HG02759 (cell line): Measurements from ENCODE around the gene CLPTM1L.
A peak's percentile ranks its signal among the peaks of the same experiment; 100 is the strongest.

Experiments used
- ATAC-seq: cut with Tn5 transposase; IDR thresholded peaks from one replicate; pipeline ENCODE4 v1.9.1; 2021; ENCODE audit warnings: mild to moderate bottlenecking, moderate library complexity; ENCODE audit not compliant: unreplicated experiment

The CLPTM1L gene

DNA sequence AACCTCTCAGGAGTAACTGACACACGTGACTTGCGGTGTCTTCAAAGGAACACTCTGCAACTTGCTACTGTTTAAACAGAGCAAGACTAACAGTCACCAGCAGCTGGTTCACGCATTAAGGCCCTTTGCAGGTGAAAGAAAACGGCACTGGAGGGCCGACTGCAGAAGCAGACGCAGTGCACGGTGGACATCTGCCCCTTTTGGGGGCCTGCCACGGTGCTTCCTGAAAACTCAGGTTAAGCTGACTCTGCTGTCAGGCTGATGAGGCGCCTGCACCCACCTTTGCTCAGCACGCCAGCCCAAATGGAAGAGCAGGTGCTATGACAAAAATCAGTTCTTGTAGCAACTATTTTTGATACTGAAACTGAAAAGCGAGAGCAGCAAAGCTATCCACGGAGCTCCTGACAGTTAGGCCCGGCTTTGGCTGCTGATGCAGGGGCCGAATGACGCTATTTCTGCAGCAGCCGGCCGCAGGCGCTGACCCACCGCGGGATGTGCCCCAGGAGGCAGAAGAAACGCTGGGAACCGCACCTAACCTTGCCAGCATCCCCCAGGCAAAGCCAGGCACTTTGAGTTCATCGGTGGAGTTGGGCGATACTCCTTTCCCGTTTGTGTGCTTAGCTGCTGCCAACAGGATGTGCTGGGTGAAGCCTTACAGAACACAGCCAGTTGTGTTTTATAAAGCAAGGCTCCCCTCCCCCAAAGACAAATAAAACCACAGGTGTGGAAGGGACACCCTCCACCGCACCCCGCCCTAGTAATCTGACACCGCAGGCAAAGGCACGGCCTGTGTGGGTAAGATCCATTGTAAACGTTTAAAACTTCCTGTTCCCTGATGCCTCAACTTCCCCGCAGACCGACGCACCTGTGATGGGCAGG is 29.0 kb downstream of the CLPTM1L start:
- ATAC-seq: peak; percentile 57

DNA sequence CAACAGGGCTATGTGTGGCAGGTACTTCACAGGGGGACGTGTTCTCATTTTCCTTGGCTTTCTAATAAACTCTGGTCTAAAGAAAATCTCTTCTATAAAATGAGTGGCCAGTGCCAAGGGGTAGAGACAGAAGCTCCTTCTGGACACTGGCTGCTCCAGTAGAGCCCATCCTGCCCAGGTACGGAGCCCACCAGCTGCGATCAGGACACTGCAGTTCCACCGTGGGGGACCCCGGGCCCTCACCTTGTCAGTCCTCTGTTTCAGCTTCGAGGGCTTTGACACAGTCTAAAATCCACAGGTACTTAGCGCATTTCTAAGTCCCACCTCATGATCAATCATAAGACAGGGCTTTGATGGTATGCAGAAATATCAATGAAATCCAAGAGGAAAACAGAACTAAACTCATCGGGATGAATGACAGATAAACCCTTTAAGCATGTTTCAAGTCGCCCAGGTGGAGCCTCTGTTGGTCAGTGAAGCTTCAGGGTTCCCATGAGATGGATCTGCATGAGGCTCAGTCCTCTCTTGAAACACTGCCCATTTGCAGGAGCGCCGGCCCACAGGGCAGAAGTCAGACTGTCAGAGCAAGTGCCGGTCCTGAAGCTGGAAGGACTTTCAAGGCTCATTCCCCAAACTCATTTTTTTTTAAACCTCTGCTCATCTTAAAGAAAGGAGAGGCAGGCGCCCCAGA is 29.7 kb downstream of the CLPTM1L start:
- ATAC-seq: no peak

DNA sequence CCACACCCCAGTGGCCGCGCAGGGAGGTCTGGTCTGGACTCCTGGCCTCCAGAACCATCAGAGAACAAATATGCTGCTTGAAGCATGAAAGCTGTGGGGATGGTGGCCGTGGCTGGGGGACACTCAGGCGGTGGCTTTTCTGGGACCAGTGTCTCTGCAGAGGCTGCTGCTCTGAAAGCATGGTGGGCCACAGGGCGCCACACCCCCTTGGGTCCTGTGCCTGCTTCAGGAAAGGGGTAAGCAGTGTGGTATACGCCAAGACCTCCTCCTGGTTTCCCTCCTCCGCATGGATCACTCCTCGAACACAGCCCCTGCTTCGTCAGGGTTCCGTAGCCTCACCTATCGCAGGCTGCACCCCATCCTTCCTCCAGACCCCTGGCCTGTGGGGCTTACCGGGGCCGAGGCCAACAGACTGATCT is 30.3 kb downstream of the CLPTM1L start:
- ATAC-seq: no peak

DNA sequence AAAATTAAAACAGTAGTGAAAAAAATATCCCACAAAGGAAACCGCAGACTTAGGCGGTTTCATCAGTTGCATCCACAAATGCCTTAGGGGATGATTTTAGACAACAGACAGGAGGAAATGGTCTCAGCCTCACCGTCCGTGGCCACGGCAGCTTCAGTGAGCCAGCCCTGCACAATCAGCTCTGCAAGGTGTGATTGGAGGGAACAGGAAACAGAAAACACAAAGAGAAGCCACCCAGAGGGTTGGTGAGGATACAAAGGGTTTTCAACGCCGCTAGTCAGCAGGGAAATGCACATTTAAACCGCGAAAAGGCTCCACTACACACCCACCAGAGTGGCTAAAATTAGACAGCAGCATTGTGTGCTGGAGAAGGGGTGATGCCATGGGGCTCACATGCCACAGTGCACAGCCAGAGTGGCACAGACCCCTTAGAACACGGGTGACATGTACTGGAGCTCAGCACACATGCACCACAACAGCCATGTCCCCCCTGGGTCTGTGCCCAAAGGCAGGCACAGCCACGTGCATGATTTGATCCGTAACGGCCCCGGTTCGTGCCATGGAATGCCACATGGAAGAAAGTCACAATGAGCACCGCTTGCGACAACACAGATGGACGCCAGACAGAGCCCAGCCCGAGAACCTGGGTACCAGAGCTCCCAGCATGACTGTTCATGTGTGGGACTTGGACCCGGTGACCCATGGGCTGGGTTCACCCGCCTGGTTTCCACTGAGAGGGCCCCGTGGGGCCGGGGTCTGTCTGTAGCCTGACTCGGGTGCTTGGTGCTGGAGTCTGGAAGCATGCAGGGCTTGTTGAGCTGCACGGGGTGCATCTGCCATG is 31.7 kb downstream of the CLPTM1L start:
- ATAC-seq: peak; percentile 75

DNA sequence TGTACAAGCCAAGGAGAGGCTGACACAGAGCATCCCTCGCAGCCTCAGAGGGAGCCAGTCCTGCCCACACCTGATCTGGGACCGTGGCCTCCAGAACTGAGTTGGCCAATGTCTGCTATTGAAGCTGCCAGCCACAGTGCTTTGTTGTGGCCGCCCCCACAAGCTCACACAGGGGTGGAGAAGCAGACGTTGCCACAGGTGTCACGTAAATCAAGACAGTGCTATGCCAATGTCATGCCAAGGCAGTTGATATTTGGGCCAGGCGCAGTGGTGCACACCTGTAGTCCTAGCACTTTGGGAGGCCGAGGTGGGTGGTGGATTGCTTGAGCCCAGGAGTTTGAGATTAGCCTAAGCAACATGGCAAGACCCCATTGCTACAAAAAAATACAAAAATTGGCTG is 32.7 kb downstream of the CLPTM1L start:
- ATAC-seq: no peak

DNA sequence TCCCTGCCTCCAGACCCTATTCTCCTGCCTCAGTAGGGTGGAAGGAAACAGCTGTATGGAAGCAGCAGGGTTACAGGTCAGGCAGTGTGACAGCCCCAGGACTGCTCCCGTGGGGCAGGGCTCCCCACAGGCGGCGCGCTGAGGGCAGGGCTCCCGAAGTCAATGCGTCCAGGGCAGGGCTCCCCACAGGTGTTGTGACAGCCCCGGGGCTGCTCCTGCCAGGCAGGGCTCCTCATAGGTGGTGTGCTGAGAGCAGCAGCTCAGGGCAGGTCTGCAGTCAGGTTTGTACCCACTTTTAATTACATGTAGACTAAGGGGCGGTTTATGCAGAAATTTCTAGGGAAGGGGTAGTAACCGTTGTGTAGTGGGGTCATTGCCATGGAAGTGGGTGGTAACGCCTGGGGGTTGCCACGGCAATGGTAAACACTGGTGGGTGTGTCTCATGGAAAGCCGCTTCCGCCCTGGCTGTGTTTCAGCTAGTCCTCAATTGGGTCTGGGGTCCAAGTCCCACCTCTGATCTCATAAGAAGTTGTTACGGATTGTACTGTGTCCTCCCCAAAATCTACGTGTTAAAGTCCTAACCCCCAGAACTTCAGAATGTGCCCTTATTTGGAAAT is 33.4 kb downstream of the CLPTM1L start:
- ATAC-seq: no peak

DNA sequence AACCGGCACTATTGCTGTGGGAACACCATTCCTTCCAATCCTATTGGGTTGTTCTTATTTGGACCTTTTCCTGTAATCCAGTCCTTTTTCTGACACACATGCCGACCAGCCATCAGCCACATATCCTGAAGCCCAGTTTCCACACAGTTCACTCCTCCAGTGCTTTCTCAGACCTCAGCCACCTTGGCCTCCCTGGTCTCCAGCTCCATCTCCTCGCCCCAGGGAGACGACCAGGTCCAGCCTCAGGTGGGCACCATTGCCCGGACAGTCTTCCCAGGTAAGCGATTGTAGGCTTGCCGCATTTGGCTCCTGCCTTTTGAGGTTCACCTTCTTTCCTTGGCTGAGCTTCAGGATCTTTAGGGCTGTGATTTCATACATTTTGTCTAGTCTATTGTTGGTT is 34.8 kb downstream of the CLPTM1L start:
- no peak for ATAC-seq

DNA sequence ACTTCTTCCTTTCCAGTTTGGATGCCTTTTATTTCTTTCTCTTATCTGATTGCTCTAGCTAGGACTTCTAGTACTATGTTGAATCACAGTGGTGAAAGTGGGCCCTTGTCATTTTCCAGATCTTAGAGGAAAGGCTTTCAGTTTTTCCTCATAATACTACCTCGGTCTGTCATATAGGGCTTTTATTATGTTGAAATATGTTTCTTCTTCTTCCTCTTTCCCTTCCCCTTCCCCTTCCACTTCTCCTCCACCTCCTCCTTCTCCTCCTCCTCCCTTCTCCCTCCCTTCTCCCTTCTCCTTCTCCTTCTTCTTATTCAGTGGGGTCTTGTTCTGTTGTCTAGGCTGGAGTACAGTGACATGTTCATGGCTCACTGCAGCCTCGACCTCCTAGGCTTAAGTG is 40.9 kb downstream of the CLPTM1L start:
- ATAC-seq: no peak

DNA sequence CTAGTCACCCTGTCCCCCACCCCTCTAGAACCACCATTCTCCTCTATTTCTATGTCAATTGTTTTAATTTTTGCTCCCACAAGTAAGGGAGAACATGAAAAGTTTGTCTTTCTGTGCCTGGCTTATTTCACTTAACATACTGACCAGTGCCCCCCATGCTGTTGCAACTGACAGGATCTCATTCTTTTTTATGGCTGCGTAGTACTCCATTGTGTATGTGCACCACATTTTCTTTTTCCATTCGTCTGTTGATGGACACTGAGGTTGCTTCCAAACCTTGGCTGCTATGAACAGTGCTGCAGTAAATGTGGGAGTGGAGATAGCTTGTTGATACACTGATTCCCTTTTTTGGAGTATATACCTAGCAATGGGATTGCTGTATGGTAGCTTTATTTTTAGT is 42.6 kb downstream of the CLPTM1L start:
- no peak for ATAC-seq

DNA sequence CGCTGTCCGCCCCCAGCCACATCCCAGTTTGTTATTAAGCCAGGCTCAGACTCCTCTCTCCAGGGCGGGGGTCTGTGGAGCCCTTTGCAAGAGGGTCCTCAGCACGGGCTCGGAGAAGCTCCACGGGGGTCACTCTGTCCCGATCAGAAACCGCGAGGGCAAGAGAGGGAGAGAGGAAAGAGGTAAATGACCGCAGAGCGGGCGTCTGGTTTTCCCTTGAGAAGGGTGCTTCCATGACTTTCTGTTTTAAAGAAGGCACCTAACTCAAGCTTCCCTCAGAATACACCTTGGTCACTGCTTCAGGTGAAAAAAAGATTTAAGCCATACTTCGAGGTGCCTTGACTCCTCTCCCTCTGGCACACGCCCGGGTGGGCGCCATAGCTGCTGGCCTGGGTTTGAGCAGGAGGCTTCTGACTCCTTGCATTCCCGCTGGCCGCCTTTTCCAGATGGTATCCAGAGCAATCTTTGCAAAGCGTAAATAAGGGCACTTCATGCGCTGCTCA is 44.3 kb downstream of the CLPTM1L start:
- no peak for ATAC-seq

DNA sequence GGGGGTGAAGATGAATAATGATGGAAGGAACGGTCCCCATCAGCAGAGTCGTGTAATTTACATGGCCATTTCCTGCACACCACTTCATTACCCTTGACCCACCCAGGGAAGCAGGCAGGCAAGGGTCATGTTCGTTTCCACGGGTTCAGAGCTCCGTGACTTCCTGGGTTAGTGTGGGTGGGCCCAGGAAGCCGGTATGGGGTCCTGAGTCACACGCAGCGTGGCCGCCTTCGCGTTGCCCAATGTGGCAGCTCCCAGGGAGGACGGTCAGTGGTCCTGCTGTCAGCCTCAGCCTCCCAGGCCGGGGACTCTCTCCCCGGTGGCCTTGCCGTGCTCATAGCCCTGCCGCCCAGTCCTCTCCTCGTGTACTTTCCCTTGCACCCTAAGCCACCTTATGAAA is 44.9 kb downstream of the CLPTM1L start:
- no peak for ATAC-seq

DNA sequence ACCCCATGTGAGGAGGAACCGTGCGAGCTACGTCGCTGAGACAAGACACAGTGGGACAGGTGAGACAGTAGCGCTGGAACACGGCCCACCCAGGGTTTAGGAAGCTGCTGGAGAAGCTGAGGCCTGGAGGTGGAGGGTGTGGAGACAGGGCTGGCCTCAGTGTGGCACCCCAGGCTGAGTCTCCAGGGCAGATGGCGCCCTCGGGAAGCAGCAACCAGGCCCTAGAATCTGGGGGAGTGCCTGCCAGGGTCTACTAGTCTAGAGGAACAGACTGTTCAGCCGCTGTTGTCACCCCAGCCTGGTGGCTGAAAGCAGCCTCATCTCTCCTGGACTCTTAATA is 45.4 kb downstream of the CLPTM1L start:
- no peak for ATAC-seq

DNA sequence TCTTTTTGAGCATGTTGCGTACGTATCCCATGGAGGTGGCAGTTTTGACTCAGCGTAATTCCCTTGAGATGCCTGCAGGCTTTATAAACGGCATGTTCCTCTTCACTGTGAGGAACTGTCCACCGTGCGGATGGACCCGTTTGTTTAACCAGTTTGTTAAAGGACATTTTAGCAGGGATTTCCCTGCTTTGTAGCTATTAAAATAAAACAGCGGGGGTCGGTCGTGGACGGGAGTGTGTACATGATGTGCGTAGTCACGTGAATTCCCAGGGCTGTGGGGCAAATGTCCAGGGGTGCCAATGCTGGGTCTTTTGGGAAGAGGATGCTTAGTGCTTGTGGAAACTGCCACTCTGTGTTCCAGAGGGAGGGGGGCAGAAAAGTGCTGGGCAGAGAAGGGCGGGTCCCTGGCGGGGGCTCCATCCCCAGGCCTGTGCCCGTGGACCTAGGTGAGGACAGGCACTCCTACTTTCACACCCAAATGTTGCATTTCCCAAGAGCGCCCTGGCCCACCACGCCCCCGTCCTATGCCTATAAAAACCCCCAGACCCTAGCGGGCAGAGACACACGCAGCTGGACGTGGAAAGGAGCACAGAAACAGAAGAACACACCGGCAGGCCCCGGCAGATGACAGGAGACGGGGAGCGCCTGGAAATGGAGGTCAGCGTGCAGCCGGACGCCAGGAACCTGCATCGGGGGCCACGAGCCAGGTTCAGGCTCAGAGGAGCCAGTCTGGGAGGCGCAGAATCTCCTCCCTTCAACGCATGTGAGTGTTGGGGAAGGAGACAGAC is 46.0 kb downstream of the CLPTM1L start:
- ATAC-seq: no peak

DNA sequence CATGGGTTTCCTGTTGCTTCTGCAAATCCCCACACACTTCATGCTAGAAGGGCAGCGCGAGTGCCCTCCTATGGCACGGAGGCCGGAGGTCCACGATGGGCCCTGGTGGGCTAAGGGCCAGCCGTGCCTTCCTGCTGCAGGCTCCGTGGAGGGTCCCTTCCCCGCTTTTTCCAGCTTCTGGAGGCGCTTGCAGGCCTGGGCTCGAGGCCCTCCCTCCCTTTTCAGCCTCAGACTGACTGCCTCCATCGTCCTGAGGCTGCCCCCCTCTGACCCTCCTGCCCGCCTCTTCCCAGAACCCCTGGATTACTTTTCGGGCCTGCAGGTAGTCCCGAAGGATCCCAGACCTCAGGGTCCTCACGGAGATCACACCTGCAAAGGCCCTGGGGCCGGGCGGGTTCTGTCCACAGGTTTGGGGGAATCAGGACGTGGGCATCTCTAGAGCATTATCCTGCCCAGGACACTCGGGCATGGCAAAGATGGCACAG is 46.8 kb downstream of the CLPTM1L start:
- no peak for ATAC-seq

DNA sequence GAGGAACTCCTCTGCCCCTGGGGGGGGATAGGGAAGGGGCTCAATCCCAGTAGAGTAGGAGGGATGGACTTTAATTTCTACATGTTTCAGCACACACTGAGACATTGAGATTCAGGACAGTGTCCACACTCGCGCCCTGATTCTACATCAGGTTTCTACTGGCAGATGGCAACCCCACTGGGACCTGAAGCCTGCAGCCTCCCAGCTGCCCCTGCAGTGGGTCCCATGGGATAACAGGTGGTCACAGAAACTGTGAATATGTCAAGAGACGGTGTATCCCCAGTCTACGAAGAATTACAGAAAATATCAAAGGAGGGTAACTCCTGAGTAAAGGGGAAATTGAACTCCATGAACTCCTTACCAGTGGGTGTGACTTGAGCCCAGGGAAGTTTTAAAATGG is 47.7 kb downstream of the CLPTM1L start:
- no peak for ATAC-seq

DNA sequence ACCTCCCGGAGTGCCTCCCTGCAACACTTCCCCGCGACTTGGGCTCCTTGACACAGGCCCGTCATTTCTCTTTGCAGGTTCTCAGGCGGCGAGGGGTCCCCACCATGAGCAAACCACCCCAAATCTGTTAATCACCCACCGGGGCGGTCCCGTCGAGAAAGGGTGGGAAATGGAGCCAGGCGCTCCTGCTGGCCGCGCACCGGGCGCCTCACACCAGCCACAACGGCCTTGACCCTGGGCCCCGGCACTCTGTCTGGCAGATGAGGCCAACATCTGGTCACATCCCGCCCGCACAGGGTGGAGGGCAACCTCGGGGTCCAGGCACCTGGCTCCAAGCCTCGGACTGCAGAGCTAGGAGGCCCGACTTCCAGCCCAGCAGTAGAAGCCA is 49.3 kb downstream of the CLPTM1L start:
- no peak for ATAC-seq

DNA sequence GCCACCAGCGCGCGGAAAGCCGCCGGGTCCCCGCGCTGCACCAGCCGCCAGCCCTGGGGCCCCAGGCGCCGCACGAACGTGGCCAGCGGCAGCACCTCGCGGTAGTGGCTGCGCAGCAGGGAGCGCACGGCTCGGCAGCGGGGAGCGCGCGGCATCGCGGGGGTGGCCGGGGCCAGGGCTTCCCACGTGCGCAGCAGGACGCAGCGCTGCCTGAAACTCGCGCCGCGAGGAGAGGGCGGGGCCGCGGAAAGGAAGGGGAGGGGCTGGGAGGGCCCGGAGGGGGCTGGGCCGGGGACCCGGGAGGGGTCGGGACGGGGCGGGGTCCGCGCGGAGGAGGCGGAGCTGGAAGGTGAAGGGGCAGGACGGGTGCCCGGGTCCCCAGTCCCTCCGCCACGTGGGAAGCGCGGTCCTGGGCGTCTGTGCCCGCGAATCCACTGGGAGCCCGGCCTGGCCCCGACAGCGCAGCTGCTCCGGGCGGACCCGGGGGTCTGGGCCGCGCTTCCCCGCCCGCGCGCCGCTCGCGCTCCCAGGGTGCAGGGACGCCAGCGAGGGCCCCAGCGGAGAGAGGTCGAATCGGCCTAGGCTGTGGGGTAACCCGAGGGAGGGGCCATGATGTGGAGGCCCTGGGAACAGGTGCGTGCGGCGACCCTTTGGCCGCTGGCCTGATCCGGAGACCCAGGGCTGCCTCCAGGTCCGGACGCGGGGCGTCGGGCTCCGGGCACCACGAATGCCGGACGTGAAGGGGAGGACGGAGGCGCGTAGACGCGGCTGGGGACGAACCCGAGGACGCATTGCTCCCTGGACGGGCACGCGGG is 49.9 kb downstream of the CLPTM1L start, which contains the start of gene TERT:
TSS of gene TERT (minus strand) at position 234 of the 815 bp plus-strand sequence. CDS start at position 155, 79 bp downstream.
- no peak for ATAC-seq

DNA sequence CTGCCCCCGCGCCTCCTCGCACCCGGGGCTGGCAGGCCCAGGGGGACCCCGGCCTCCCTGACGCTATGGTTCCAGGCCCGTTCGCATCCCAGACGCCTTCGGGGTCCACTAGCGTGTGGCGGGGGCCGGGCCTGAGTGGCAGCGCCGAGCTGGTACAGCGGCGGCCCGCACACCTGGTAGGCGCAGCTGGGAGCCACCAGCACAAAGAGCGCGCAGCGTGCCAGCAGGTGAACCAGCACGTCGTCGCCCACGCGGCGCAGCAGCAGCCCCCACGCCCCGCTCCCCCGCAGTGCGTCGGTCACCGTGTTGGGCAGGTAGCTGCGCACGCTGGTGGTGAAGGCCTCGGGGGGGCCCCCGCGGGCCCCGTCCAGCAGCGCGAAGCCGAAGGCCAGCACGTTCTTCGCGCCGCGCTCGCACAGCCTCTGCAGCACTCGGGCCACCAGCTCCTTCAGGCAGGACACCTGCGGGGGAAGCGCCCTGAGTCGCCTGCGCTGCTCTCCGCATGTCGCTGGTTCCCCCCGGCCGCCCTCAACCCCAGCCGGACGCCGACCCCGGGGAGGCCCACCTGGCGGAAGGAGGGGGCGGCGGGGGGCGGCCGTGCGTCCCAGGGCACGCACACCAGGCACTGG is 50.6 kb downstream of the CLPTM1L start:
- ATAC-seq: no peak
